ENCODE measurements around the gene KRTAP2-1.
"Not testable (repeated sequence)": the region's sequence is repeated elsewhere in the genome, so short reads cannot be mapped to it uniquely, and the experiment has no call there.

KRTAP2-1 gene

GRCh38 chr17:41046735-41047465 lies at the start of gene KRTAP2-1:
Gene KRTAP2-1 (minus strand): TSS chr17:41047316. CDS start chr17:41047267, 49 bp downstream.
- CTCF ChIA-PET: interaction anchor here (1.4 kb wide), 1 partner anchor 23 kb away, joined by 3 read pairs; no protein-coding TSS in a partner anchor
- POLR2A ChIA-PET; DNase-seq (ENCODE audit: extremely low spot score): not testable (repeated sequence)

- no peak for DNase-seq (ENCODE audit: extremely low spot score)
- CTCF ChIA-PET: no interaction called here
- POLR2A ChIA-PET: no interaction called here
- no peak for TF ChIP-seq CTCF (IDR thresholded peaks at IDR 0.05; ENCODE audit: control extremely low read depth, extremely low read depth, low read depth, missing control alignments)
Measured at GRCh38 chr17:41096055-41096454, 48.9 kb upstream of the KRTAP2-1 start.

- CTCF ChIA-PET; POLR2A ChIA-PET; DNase-seq (ENCODE audit: extremely low spot score): not testable (repeated sequence)
Measured at GRCh38 chr17:41088760-41089352, 41.7 kb upstream of the KRTAP2-1 start.

GRCh38 chr17:41084100-41084856 lies 37.2 kb upstream of the KRTAP2-1 start, which contains the start of gene KRTAP4-7:
Gene KRTAP4-7 (plus strand): TSS chr17:41084150. CDS start chr17:41084207, 57 bp downstream.
- CTCF ChIA-PET; DNase-seq (ENCODE audit: extremely low spot score); POLR2A ChIA-PET: not testable (repeated sequence)

GRCh38 chr17:41083427-41083826 lies 36.3 kb upstream of the KRTAP2-1 start:
- POLR2A ChIA-PET; DNase-seq (ENCODE audit: extremely low spot score); CTCF ChIA-PET: not testable (repeated sequence)

GRCh38 chr17:41082626-41083025 lies 35.5 kb upstream of the KRTAP2-1 start:
- ChIA-PET CTCF (no interaction called here), POLR2A (no interaction called here)
- no peak for DNase-seq (ENCODE audit: extremely low spot score)
- no peak for TF ChIP-seq CTCF (IDR thresholded peaks at IDR 0.05; ENCODE audit: control extremely low read depth, extremely low read depth, low read depth, missing control alignments)

- ChIA-PET POLR2A (no interaction called here), CTCF (no interaction called here)
- no peak for DNase-seq (ENCODE audit: extremely low spot score)
- TF ChIP-seq CTCF (IDR thresholded peaks at IDR 0.05; ENCODE audit: control extremely low read depth, extremely low read depth, low read depth, missing control alignments): no peak
Measured at GRCh38 chr17:41076788-41077187, 29.7 kb upstream of the KRTAP2-1 start.

GRCh38 chr17:41073676-41074075 lies 26.6 kb upstream of the KRTAP2-1 start:
- TF ChIP-seq CTCF (IDR thresholded peaks at IDR 0.05; ENCODE audit: control extremely low read depth, extremely low read depth, low read depth, missing control alignments): no peak
- POLR2A ChIA-PET: no interaction called here
- DNase-seq (ENCODE audit: extremely low spot score): no peak
- CTCF ChIA-PET: no interaction called here
